ENCODE measurements around the gene VIM. TPM values are rescaled to one million over a fixed set of nuclear protein-coding genes. Genes with fewer than 3 reads are reported as not detected.
A peak's percentile ranks its signal among the peaks of the same experiment; 100 is the strongest.
"Not testable (repeated sequence)": the region's sequence is repeated elsewhere in the genome, so short reads cannot be mapped to it uniquely, and the experiment has no call there.

The VIM gene
- total RNA-seq, 1 donor from 2014 or later, result 477 TPM

DNA sequence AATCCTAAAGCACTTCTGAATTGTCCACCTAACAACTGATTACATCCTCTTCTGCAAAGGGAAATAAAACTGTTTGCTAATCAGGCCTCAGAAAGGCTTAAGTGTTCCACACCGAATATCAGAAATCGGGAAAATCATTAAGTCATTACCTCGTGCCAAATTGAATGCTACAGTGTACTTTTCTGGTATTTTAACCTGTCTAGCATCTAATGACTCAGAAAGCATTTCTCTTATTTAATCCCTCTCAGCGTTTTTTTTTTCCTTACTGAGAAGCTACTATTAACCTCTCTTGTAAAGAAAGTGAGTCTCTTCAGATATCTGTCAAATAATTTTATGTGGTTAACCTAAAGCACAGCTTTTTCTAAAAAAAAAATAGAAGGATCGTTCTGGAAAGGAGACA is 28.6 kb downstream of the VIM start:
- no peak for DNase-seq (ENCODE audit: low spot score)

DNA sequence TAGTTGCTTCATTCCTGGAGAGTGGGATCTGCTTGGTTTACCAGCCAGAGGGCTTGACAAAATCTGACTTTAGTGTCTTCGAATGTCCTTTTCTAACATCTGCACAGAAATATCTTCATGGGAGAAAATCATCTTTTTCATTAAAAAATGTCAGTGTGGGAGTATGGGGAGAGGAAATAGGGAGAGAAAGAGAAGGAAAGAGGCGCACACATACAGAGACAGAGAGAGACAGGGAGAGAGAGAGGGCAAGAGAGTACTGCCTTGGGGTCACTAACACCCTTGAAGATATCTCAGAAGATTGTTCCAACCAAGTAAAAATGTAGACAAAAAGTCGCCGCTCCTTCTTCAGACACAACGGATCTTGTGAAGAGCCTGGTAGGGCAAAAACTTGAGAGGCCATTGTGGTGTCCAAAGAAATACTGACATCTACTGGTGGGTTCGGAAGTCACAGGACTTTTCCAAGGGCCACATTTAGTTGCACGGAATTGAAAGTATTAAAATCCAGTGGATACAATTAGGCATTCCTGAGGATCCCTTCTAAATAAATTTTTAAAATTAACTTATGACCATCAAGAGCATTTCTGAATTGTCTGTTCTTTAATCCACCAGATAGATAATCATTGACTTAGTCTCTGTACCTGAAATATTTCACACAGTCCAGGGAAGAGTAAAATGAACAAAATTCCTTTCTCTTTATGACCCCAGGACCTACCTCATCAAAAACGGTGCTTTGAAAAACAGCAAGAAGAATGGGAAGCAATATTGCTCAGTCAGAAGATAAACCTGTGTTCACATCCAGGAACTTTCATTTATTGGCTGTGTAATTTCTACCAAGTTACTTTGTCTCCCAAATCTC is 29.7 kb downstream of the VIM start:
- peak; percentile 74 for DNase-seq (ENCODE audit: low spot score)

DNA sequence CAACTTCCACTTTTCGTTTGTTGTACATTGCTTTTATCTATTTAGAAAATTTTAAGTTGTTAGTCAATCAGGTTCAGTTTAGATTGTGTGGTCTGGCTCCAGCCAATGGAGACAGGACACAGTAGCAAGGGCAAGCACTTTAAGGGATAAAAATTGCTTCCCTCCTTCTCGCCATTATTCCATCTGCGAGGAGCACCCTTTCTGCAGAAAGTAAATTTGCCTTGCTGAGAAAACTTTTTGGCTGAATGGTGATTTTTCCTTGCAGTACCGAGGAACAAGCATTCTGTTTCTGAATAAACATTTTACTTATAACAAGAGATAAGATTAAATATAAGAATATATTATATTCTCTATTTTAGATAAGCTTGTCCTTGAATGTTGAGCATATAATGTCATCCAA is 34.5 kb downstream of the VIM start:
- DNase-seq (ENCODE audit: low spot score), result no peak

GRCh38 chr10:17263580-17263979 is 35.5 kb downstream of the VIM start:
- DNase-seq (ENCODE audit: low spot score), result no peak

- no peak for DNase-seq (ENCODE audit: low spot score)
Observed at GRCh38 chr10:17265468-17265867, 37.4 kb downstream of the VIM start.

DNA sequence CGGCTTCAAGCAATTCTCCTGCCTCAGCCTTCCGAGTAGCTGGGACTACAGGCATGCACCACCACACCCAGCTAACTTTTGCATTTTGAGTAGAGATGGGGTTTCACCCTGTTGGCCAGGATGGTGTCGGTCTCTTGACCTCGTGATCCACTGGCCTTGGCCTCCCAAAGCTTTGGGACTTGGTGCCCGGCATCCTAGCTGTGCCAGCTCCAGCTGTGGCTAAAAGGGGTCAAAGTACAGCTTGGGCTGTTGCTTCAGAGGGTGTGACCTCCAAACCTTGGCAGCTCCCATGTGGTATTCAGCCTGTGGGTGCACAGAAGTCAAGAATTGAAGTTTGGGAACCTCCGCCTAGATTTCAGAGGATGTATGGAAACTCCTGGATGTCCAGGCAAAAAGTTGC is 38.5 kb downstream of the VIM start:
- not testable (repeated sequence) for DNase-seq (ENCODE audit: low spot score)

- no peak for DNase-seq (ENCODE audit: low spot score)
Observed at GRCh38 chr10:17272648-17273047, 44.6 kb downstream of the VIM start.

- DNase-seq (ENCODE audit: low spot score), result no peak
Observed at GRCh38 chr10:17273403-17273802, 45.4 kb downstream of the VIM start.

- no peak for DNase-seq (ENCODE audit: low spot score)
Observed at GRCh38 chr10:17276756-17277424, 48.8 kb downstream of the VIM start.

- DNase-seq (ENCODE audit: low spot score), result no peak
Observed at GRCh38 chr10:17278607-17279240, 50.7 kb downstream of the VIM start.

DNA sequence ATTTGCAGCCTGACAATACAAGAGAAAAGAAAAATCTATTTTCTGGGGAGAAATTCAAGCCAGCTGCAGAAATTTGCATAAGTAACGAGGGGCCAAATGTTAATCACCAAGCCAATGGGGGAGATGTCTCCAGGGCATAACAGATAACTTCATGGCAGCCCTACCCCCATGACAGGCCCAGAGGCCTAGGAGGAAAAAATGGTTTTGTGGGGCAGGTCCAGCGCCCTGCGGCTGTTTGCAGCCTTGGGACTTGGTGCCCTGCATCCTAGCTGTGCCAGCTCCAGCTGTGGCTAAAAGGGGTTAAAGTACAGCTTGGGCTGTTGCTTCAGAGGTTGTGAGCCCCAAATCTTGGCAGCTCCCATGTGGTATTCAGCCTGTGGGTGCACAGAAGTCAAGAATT is 54.3 kb downstream of the VIM start:
- no peak for DNase-seq (ENCODE audit: low spot score)

- DNase-seq (ENCODE audit: low spot score), result no peak
Observed at GRCh38 chr10:17286562-17287550, 58.8 kb downstream of the VIM start.

Other genes with a start within 250 kb of the VIM start
- gene CUBN, start 98.4 kb upstream of the VIM start, total RNA-seq, result 0.92 TPM
- gene TRDMT1, start 26.6 kb upstream of the VIM start, total RNA-seq, result 6.0 TPM
- 0.92 TPM for gene ST8SIA6, start 226.4 kb downstream of the VIM start, total RNA-seq

Data from mucosa of gallbladder (tissue), 1 donor.